K562 (cell line): ENCODE data around the gene UFSP1. TPM values are rescaled to one million over a fixed set of nuclear protein-coding genes. Genes with fewer than 3 reads are reported as not detected.
"Not testable (repeated sequence)": the region's sequence is repeated elsewhere in the genome, so short reads cannot be mapped to it uniquely, and the experiment has no call there.

ENCODE experiments used
- ATAC-seq: fragments of 200-7000 bp; cut with Tn5 transposase; 3 replicates; pipeline ENCODE4 v1.9.1; 2020; ENCODE audit warnings: moderate library complexity
- BruUV-seq: library from RNA; stranded (reverse); fragments of 400-500 nt; replicated peaks from 2 replicates; lab custom pipeline; 2021; lab: Mats Ljungman, UMichigan
- CTCF ChIA-PET: fragments of 300-600 bp; formaldehyde crosslinking; extraction: SDS; loops from one replicate; lab custom pipeline; 2021; ENCODE audit warnings: low intra/inter-chr PET ratio; lab: Yijun Ruan, JAX
- POLR2A ChIA-PET: fragments of 300-600, 350-650 bp; sonication (Branson Sonifier 250); formaldehyde crosslinking; extraction: SDS; loops from one replicate; lab custom pipeline; 2021; ENCODE audit warnings: antibody characterized with exemption, inconsistent platforms; lab: Yijun Ruan, JAX
- DNase-seq, 4 experiments: peaks; one replicate each; pipeline versions ENCODE4 v3.0.0 to v3.0.0-alpha.2; 2011 to 2018; ENCODE audit warnings: low spot score in 3 of 4, mixed read lengths in 3 of 4; ENCODE audit errors: extremely low read depth in 1 of 4
- FAIRE-seq: peaks from 2 replicates; lab custom pipeline; 2011; peaks lifted over from hg19 to GRCh38; lab: Jason Lieb, UNC
- H2AFZ ChIP-seq: 2 replicates; pipeline ENCODE4 v1.6.0; 2011; ENCODE audit warnings: low read depth, low read length, control low read depth, inconsistent platforms
- H3K27ac ChIP-seq: fragments of 200-600 bp; 3 replicates; pipeline ENCODE4 v1.8.0; 2011; ENCODE audit warnings: low read depth, mild to moderate bottlenecking, control low read depth, inconsistent platforms, low read length, moderate library complexity, mixed read lengths; ENCODE audit errors: extremely low read depth
- H3K27me3 ChIP-seq, 2 experiments: fragments of 300-600 bp in 1 of 2; 2 replicates in 1 of 2; 3 replicates in 1 of 2; pipeline versions ENCODE4 v1.6.0 to v1.8.0; 2011; ENCODE audit warnings: inconsistent platforms in 2 of 2, low read length in 2 of 2, mild to moderate bottlenecking in 1 of 2, mixed read lengths in 1 of 2, moderate library complexity in 1 of 2; ENCODE audit not compliant: control insufficient read depth in 2 of 2, insufficient read depth in 2 of 2
- H3K36me3 ChIP-seq: fragments of 300-600 bp; 3 replicates; pipeline ENCODE4 v1.8.0; 2011; ENCODE audit warnings: mild to moderate bottlenecking, low read length, inconsistent platforms; ENCODE audit not compliant: control insufficient read depth, insufficient read depth
- H3K4me1 ChIP-seq, 2 experiments: fragments of 200-600 bp in 1 of 2; replicated peaks in 1 of 2; 2 replicates in 1 of 2; 3 replicates in 1 of 2; pipeline versions ENCODE4 v1.5.1 to v1.8.0; 2011; ENCODE audit warnings: inconsistent platforms in 2 of 2, low read length in 2 of 2, mild to moderate bottlenecking in 1 of 2, mixed read lengths in 1 of 2, moderate library complexity in 1 of 2; ENCODE audit not compliant: control insufficient read depth in 2 of 2, insufficient read depth in 2 of 2
- H3K4me2 ChIP-seq: 2 replicates; pipeline ENCODE4 v1.6.1; 2011; ENCODE audit warnings: low read length, control low read depth, inconsistent platforms, mixed read lengths; ENCODE audit not compliant: insufficient read depth
- H3K4me3 ChIP-seq: fragments of 200-600 bp; sonication (generic), shearing (Covaris generic); 2 replicates; pipeline ENCODE4 v1.5.1; 2016; ENCODE audit warnings: control low read depth, inconsistent platforms
- H3K79me2 ChIP-seq: fragments of 200-600 bp; 3 replicates; pipeline ENCODE4 v1.8.0; 2011; ENCODE audit warnings: low read length, inconsistent platforms; ENCODE audit not compliant: control insufficient read depth, insufficient read depth
- H3K9ac ChIP-seq, 2 experiments: 2 replicates each; pipeline versions ENCODE4 v1.6.0 to v1.6.1; 2011; ENCODE audit warnings: low read depth in 2 of 2, low read length in 2 of 2, control low read depth in 1 of 2, inconsistent platforms in 1 of 2, mild to moderate bottlenecking in 1 of 2, mixed read lengths in 1 of 2; ENCODE audit not compliant: insufficient read depth in 1 of 2
- H3K9me1 ChIP-seq: one replicate; pipeline ENCODE4 v1.6.0; 2011; ENCODE audit warnings: inconsistent platforms, mild to moderate bottlenecking, low read length, moderate library complexity; ENCODE audit not compliant: control insufficient read depth, insufficient read depth
- H3K9me3 ChIP-seq: replicated peaks from 2 replicates; pipeline ENCODE4 v1.5.1; 2011; ENCODE audit warnings: low read depth, low read length, inconsistent platforms; ENCODE audit not compliant: control insufficient read depth, insufficient read depth
- H4K20me1 ChIP-seq: replicated peaks from 2 replicates; pipeline ENCODE4 v1.6.1; 2011; ENCODE audit warnings: low read length, inconsistent platforms, mixed read lengths; ENCODE audit not compliant: control insufficient read depth, insufficient read depth
- CC2D1A ChIP-seq: fragments of 450-650 bp; IDR thresholded peaks from 2 replicates; pipeline ENCODE4 v1.6.1; 2017; ENCODE audit warnings: mild to moderate bottlenecking
- CEBPB ChIP-seq: fragments of 450-650 bp; IDR thresholded peaks from 2 replicates; pipeline ENCODE4 v1.6.1; 2016; ENCODE audit warnings: missing genetic modification characterization, missing compliant biosample characterization
- CREM ChIP-seq: IDR thresholded peaks from 2 replicates; pipeline ENCODE4 v1.6.1; 2014; ENCODE audit warnings: antibody characterized with exemption, low read depth
- CTCF ChIP-seq, 3 experiments: IDR thresholded peaks in 2 of 3; conservative IDR thresholded peaks in 1 of 3; 2 replicates each; pipeline ENCODE4 v1.5.1; 2011 to 2012; ENCODE audit warnings: low read length in 3 of 3, mild to moderate bottlenecking in 3 of 3, control low read depth in 2 of 3, improper control_type of control experiment in 1 of 3, inconsistent platforms in 1 of 3, low read depth in 1 of 3, mixed read lengths in 1 of 3, moderate library complexity in 1 of 3; ENCODE audit not compliant: insufficient read depth in 2 of 3
- E2F4 ChIP-seq: sonication (generic); formaldehyde crosslinking; IDR thresholded peaks from 2 replicates; pipeline ENCODE4 v1.8.0; 2022; ENCODE audit warnings: mild to moderate bottlenecking, low read depth, missing genetic modification reagents
- GMEB1 ChIP-seq: fragments of 250-450 bp; sonication (Bioruptor Pico); IDR thresholded peaks from 2 replicates; pipeline ENCODE4 v1.4.0; 2020; ENCODE audit warnings: mild to moderate bottlenecking
- NR2F6 ChIP-seq: fragments of 450-650 bp; formaldehyde crosslinking; IDR thresholded peaks from 2 replicates; pipeline ENCODE4 v1.4.0; 2020; ENCODE audit warnings: mild to moderate bottlenecking
- RUNX1 ChIP-seq: sonication (generic); IDR thresholded peaks from 2 replicates; pipeline ENCODE4 v1.6.1; 2016; ENCODE audit warnings: antibody characterized with exemption, low read depth
- WGBS: fragments of 100-300 bp; shearing (Covaris generic); methylation state at CpG from one replicate; pipeline ENCODE4 v1.1.6; 2016; ENCODE audit warnings: low coverage, mixed read lengths; ENCODE audit not compliant: insufficient coverage; ENCODE audit errors: missing lambda C conversion rate; 5-methylcytosine and 5-hydroxymethylcytosine counted together
- in situ Hi-C: fragments of 300-500 bp; cut with MboI; formaldehyde crosslinking; loops from 4 replicates; pipeline ENCODE4 v1.15.0; 2018; ENCODE audit warnings: inconsistent platforms, mixed read lengths
- intact Hi-C: fragments of 100-400 bp; cut with micrococcal nuclease; formaldehyde crosslinking; loops from 2 replicates; pipeline ENCODE4 v1.14.2; 2022
- polyA plus RNA-seq, 8 experiments: library from polyadenylated mRNA; depleted of rRNA in 4 of 8; stranded (reverse) in 5 of 8; unstranded in 3 of 8; fragments of >200 nt; fragmentation: Nextera tagmentation in 2 of 8; fragmentation: Illumina TruSeq in 1 of 8; extraction: Ambion mirVana in 2 of 8; extraction: Trizol in 1 of 8; gene quantifications; 2 replicates each; pipeline versions ENCODE4 v1.2.1 to v1.2.3, GENCODE V29; 2011 to 2014; ENCODE audit warnings: inconsistent platforms in 1 of 8, missing spikeins in 1 of 8
- total RNA-seq, 7 experiments: library from RNA; depleted of rRNA in 6 of 7; stranded (reverse); fragments of >200 nt in 6 of 7; fragmentation: Illumina TruSeq in 2 of 7; extraction: Trizol in 2 of 7; gene quantifications; 2 replicates each; pipeline versions ENCODE4 v1.2.1 to v1.2.3, GENCODE V29; 2011 to 2021; ENCODE audit warnings: low replicate concordance in 1 of 7
- TF ChIP-seq, protein P1 (sequence below): fragments of 250-450 bp; sonication (Bioruptor Pico); IDR thresholded peaks from 2 replicates; pipeline ENCODE4 v1.9.0; 2021; ENCODE audit warnings: mild to moderate bottlenecking, inconsistent platforms

UFSP1 gene
- total and polyA plus RNA-seq, 9 of the 15 experiments (the other 6 are each of a cell fraction or from before 2014, with no cell fraction given) = 0.50 to 18.8 (median 2.1) TPM

DNA sequence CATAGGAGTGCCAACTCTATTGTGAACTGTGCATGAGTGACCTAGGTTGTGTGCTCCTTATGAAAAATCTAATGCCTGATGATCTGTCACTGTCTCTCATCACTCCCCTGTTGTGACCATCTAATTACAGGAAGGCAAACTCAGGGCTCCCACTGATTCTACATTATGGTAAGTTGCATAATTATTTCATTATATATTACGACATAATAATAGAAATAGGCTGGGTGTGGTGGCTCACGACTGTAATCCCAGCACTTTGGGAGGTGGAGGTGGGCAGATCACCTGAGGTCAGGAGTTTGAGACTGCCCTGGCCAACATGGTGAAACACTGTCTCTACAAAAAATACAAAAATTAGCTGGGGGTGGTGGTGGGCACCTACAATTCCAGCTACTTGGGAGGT lies 45.9 kb upstream of the UFSP1 start:
- H3K4me1 ChIP-seq, H3K9me3 ChIP-seq, H3K79me2 ChIP-seq, in situ Hi-C loops, H3K4me3 ChIP-seq, H3K9ac ChIP-seq, intact Hi-C loops, H4K20me1 ChIP-seq, H3K9me1 ChIP-seq, H3K27me3 ChIP-seq, H3K36me3 ChIP-seq, BruUV-seq, CTCF ChIA-PET, H2AFZ ChIP-seq, FAIRE-seq, H3K4me2 ChIP-seq, DNase-seq, ATAC-seq, H3K27ac ChIP-seq: not testable (repeated sequence)
- TF ChIP-seq CEBPB = peak; percentile 68; the same call in 1 of the 2 replicates
- POLR2A ChIA-PET = interaction anchor here (0.7 to 1.1 kb wide), 2 partner anchors 9 to 46 kb away, joined by 3 read pairs; no protein-coding TSS in a partner anchor
- 0% methylated on average over 2 of the region's 2 CpGs for WGBS

DNA sequence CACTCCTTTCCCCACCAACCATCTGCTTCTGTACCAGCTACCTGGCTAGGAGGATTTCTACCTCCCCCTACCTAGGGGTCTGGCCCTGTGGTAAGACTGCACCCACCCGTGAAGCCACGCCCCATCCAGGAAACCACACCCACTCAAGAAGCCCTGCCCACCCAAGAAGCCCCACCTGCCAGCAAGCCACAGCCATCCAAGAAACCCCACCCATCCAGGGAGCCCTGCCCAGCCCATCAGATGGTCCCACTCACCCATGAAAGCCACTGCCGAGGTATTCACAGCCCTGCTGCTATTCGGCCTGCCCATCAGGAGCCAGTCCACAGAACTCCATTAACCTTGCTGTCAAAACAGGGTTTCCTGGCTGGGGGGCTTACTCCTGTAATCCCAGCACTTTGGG lies 44.2 kb upstream of the UFSP1 start:
- no peak overlapping the region for H3K9ac ChIP-seq
- H3K27me3 ChIP-seq = peaks cover 6% of the 10 kb centered on the region in 2 experiments; a peak in 3 of 5 replicates
- BruUV-seq = no TSS peak
- no peaks in the 10 kb centered on the region for H3K79me2 ChIP-seq
- intact Hi-C loops (no loop called here), in situ Hi-C loops (no loop called here)
- no peak overlapping the region for H2AFZ ChIP-seq
- peaks cover 0 to 7% of the 10 kb centered on the region in 2 experiments; a peak in 1 of 5 replicates for H3K4me1 ChIP-seq
- ATAC-seq (peak; percentile 96), FAIRE-seq (no peak), DNase-seq (peak; percentile 34 to 66 (median 56))
- no peak overlapping the region for H3K4me2 ChIP-seq
- H3K36me3 ChIP-seq = no peaks in the 10 kb centered on the region
- POLR2A ChIA-PET = no interaction called here
- no peak overlapping the region for H3K4me3 ChIP-seq
- CTCF ChIA-PET = no interaction called here
- WGBS = 0% methylated on average over 4 of the region's 4 CpGs
- no peaks in the 10 kb centered on the region for H3K9me3 ChIP-seq
- H3K27ac ChIP-seq = no peak overlapping the region
- H4K20me1 ChIP-seq = no peaks in the 10 kb centered on the region
- H3K9me1 ChIP-seq = no peaks in the 10 kb centered on the region
- TF ChIP-seq CC2D1A = no peak
- TF ChIP-seq RUNX1 = no peak
- TF ChIP-seq, protein P1, sequence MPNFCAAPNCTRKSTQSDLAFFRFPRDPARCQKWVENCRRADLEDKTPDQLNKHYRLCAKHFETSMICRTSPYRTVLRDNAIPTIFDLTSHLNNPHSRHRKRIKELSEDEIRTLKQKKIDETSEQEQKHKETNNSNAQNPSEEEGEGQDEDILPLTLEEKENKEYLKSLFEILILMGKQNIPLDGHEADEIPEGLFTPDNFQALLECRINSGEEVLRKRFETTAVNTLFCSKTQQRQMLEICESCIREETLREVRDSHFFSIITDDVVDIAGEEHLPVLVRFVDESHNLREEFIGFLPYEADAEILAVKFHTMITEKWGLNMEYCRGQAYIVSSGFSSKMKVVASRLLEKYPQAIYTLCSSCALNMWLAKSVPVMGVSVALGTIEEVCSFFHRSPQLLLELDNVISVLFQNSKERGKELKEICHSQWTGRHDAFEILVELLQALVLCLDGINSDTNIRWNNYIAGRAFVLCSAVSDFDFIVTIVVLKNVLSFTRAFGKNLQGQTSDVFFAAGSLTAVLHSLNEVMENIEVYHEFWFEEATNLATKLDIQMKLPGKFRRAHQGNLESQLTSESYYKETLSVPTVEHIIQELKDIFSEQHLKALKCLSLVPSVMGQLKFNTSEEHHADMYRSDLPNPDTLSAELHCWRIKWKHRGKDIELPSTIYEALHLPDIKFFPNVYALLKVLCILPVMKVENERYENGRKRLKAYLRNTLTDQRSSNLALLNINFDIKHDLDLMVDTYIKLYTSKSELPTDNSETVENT (CRISPR knock-in tag) = no peak
- no peak for TF ChIP-seq NR2F6 (CRISPR knock-in tag)
- TF ChIP-seq GMEB1 (CRISPR knock-in tag) = no peak
- TF ChIP-seq E2F4 (CRISPR knock-in tag) = no peak
- no peak for TF ChIP-seq CTCF (IDR thresholded peaks at IDR 0.05 in 2 of 3, conservative IDR thresholded peaks at IDR 0.05 in 1 of 3; ENCODE audit: insufficient read depth in 2 of 3, low read depth in 1 of 3, low read length in 3 of 3)
- no peak for TF ChIP-seq CREM
